SH-SY5Y (cell line): ENCODE results near the gene SEPTIN3.

Source experiments
- GATA2 ChIP-seq: IDR thresholded peaks from 2 replicates; pipeline ENCODE4 v1.6.1; 2011; ENCODE audit warnings: mild to moderate bottlenecking, low read depth, low read length
- GATA3 ChIP-seq: IDR thresholded peaks from 2 replicates; pipeline ENCODE4 v1.6.1; 2011; ENCODE audit warnings: low read depth, mild to moderate bottlenecking, low read length, moderate library complexity

DNA sequence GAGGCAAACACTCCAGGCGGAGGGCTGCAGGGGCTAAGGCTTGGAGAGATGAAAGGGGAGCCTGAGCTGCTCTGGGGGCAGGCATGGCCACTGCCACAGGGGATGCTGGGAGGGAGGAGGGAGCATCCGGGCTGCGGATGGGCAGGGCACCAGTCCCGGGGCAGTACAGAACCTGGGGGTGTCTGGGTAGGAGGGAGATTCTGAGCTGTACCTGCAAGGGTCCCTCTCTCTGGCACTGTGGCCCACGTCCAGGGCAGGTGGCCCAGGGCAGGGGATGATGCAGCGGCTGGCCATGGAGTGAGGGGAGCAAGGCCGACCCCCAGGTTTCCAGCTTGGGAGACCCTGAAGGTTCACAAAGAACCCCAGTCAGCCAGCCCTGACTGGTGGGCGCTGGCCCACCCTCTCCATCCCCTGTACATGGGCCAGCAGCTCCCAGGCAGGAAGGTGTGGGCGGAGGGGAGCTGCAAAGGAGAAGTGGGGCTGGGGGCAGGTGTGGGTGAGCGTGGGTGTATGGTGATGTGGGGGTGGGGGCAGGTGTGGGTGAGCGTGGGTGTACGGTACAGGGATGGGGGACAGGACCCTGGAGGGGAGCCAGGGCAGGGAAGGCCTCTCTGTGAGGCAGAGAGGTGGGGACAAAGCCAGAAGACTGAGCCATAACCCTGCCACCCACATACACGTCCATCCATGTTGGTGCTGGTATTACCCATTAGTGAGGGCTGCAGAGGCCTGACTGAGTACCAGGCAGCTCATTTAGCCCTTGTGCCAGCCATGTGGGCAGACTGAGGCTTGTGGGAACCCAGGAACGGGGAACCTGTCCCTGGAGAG, 40.4 kb upstream of the SEPTIN3 start:
- TF ChIP-seq GATA3 = no peak
- TF ChIP-seq GATA2 = no peak
